NCI-H526 (cell line): ENCODE results near the gene RSPO4.

Experiments used
- DNase-seq, 2 experiments: peaks; one replicate each; lab custom pipeline; 2025; lab: John Stamatoyannopoulos, UW

Gene RSPO4

DNA sequence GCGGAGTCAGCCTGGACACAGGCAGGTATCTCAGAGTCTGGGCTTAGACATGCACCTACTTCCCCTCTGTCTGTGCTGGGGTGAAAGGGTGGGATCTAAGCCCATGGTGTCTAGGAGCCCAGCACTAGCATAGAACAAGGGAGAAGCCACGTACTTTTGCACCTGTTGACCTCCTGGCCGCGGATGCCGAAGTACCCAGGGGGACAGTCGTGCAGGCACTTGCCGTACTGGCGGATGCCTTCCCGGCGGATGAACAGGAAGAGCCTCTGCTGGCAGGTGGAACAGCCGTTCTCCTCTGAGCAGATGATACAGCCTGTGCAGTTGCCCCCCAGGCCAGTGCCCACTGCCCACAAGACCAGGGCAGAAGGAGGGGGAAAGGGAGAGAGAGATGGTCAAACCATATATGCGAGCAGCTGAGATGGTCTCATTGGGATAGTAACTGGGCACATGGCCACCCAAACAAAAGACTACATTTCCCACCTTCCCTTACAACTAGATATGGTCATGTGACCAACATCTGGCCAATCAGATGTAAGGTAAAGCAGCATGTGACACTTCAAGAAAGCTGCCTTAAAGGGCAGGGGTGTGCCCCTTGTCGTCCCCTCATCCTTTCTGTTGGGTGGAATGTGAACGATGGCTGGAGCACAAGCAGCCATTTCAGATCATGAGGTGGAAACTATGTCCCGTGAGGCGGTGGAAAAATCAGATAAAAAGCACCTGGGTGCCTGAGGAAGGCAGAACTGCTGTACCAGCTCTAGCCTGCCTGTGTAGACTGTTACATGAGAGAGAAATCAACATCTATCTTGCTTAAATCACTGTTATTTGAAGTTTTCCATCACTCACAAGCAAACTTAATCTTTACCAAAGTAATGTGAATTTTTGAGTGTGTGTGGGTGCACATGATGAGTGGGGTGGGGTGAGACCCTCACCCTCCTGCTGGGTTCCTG, 34.0 kb downstream of the RSPO4 start:
- DNase-seq: peak in 1 of 2 experiments; percentile 51

DNA sequence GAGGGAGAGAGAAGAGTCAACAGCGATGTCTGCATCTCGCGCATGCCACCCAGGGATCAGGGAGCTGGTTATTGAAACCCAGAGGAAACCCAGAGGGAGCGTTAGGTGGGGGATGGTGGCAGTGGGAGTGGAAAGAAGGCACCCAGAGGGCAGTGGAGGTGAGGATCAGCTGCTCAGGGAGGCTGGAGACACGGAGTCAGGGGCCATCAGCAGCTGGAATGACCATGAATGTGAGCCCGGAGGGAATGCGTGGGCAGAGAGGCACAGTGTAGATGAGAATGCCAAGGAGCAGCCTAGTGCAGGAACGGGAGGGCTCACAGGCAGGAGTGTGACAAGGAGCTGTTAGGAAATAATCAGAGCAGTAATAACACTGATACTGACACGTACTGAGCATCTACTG, 36.2 kb downstream of the RSPO4 start:
- DNase-seq: no peak

DNA sequence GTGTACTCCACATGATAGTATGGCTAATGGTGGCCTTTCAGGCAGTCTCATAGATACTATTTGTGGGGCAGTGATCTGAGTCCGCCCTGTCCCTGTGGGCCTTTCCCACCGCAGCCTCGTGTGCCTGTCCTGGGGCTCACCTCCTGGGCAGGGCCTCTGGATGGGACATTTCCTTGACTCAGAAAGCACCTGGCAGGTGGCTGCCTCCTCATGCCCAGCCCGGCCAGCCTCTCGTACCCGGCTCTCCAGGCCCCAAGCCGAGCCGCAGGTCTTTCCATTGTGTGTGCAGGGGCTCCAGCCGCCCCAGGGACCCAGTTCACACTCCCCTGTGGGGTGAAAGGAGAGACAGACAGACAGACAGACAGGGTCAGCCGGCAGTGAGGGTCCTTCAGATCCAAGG, 38.3 kb downstream of the RSPO4 start:
- no peak for DNase-seq

DNA sequence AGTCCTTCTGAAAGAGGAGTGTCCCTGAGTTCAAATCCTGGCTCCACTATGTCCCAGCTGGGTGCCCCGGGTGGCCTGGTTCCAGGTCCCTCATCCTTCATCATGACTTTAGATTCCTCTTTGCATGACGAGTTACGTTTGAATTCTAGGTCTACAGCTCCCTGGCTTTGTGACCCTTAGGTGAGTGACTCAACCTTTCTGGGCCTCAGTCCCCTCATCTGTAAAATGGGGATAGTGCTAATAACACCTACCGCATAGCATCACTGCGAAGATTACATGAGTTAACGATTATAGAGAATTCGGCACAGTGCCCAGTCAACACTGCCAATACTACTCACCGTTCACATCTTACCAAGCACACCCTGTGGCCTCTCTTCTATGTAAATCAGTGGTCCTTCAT, 39.4 kb downstream of the RSPO4 start:
- DNase-seq: no peak

DNA sequence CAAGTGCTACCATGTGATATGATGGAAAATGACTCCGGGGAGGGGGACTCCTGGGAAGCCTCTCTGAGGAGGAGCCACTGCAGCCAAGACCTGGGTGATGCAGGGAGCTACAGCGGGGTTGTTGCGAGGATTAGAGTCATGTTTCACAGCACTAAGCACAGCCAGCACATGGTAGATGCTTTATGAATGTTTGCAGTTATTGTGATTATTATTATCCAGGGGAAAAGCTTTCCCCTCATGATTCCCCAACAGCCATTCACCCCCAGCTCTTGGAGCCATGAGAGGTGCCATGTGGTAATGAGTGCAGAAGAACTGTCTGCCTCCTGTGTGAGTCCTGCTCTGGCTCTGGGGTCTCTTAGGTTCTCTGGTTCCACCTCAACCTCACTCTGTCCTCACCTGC, 39.9 kb downstream of the RSPO4 start:
- DNase-seq: no peak

DNA sequence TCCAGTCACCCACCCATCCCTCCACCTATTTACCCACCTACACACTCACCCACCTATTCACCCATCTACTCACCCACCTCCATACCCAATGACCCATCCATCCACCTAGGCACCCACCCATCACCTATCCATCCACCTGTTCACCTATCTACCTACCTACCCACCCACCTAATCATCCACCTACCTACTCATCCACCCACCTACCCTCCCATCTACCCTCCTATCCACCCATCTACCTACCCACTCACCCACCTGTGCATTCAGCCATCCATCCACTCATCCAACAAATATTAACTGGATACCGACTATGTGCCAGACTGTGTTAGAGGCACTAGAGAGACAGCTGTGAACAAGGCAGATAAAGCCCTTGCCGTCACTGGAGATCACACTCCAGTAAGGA, 40.3 kb downstream of the RSPO4 start:
- DNase-seq: no peak

DNA sequence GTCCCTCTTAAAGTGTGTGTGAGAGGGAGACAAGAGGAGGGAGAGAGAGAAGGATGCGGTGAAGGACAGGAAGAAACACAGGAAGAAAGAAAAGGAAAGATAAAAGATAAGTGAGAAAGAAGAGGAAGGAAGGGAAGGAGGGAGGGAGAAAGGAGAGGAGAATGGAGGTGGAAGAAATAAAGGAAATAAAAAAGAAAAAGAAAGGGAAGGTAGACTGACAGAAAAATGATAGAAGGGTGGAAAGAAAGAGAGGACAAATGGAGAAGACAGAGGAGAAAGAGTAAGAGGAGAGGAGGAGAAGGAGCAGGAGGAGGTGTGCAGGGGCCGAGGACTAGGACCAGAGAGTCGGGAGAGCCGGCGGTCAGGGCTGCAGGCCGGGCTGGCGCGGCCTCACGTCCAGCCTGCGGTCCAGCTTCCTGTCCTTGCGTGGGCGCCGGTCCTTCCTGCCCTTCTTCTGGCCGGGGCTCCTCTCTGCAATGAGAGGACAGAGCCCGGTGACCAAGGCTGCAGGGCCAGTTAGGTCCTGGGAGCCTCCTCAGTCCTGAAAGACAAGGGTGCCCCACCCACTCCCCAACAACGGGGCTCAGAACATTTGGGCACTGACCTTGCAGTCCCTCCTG, 42.0 kb downstream of the RSPO4 start:
- DNase-seq: no peak

DNA sequence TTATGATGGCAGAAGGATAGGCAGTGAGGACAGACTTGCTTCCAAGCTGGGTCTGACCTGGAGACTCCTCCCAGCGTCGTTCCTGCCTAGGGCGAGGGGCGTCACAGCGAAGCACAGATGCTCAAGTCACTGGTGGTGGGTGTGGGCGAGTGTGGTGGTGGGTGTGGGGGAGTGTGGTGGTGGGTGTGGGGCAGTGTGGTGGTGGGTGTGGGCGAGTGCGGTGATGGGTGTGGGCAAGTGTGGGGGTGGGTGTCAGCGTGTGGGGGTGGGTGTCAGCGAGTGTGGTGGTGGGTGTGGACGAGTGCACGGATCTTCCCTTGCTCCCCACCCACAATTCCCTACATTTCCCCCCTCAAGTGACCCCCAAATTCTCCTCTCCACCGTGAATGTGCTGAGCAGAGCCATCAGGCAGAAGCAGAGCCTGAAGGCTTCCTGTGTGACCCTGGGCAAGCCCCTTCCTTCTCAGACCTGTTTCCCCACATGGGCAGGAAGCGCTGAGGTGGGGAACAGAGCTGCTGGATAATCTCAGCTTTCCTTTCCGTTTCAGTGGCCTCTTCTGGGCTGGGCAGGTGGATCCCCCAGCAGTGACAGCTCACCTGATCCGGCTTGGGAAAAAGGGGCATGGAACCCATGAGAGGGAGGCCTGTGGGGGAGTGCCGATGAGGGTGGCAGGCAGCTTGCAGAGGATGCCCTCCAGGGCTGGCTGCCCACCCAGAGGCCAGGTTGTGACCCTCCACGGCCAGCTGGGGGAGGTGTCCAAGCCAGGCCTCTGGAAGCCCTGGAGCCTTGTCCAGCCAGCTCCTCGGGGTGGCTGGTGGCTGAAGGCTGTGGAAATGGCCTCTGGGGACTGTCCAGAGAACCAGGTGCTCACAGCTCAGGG, 42.9 kb downstream of the RSPO4 start:
- no peak for DNase-seq

DNA sequence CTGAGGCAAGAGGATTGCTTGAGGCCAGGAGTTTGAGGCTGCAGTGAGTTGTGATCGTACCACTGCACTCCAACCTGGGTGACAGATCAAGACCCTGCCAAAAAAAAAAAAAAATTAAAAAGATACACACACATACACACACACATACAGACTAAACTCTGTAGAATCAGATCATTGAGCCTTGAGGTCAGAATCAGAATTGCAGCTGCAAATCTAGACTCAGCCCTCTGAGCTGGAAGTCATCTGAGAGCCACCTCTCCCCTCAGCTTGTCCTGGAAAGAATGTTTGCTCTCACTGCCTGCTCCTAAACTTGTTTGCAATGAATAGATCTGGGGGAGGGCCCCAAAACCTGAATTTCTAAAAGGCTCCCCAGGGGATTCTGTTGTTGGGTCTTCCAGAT, 44.6 kb downstream of the RSPO4 start:
- peak in 1 of 2 experiments; percentile 23 for DNase-seq

DNA sequence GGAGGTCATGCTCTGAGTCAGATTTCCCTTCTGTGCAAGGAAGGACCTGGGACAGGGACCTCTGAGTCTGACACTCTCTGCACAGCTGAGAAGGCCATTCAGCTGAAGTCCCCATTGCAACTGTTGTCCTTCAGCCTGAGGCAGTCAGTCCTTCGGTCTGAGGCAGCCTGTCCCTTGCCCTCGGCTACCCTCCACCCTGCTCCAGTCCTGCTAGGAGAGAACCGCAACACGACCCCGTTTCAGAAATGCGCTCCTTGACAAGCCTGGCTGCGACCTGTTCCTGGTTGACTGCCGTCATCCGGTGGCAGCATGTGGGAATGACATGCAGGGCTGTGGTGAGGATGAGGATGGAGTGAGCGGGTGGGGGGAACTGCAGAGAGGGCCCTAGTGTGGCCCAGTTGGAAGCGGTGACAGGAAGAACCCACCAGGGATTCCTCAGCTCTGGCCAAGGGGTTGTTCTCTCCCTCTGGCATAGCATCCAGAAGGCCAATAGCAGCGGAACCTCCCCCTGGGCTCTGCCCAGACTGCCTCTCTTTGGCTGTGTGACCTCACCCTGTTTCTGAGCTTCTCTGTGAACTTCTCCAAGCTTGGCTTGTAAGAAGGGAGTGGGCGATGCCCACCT, 45.7 kb downstream of the RSPO4 start:
- peak; percentile 33 to 88 for DNase-seq

DNA sequence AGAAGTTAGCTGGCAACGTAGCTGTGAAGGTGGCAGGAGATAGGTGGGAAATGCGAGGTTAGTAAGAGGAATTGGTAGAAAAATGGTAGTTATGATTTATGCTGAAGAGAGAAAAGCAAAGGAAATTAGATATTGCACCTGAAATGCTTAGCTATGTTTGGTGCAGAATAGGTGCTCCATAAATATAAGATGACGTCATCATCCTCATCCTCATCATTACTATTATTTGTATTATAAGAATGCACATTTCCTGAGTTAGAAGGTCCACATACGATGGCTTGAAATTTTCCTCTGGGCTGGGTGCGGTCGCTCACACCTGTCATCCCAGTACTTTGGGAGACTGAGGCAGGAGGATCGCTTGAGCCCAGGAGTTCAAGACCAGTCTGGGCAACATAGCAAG, 46.5 kb downstream of the RSPO4 start:
- DNase-seq: no peak

DNA sequence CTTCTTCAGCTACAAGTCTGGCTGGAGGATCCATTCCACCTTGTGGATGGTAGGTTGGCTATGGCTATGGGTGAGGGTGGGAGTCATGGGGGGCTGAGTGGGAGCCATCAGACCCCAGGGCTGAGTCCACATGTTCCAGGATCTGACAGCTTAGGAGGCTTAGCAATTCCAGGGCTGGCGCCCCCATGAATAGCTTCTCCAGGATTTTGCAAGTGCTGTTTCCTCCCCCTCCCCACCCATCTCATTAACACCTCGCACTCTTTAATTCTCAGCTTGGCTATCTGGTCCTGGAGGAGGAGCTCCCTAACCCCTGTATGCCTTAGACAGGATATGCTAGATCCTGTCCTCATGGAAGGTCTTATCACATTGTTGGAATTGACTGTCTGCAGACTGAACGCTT, 47.0 kb downstream of the RSPO4 start:
- no peak for DNase-seq

DNA sequence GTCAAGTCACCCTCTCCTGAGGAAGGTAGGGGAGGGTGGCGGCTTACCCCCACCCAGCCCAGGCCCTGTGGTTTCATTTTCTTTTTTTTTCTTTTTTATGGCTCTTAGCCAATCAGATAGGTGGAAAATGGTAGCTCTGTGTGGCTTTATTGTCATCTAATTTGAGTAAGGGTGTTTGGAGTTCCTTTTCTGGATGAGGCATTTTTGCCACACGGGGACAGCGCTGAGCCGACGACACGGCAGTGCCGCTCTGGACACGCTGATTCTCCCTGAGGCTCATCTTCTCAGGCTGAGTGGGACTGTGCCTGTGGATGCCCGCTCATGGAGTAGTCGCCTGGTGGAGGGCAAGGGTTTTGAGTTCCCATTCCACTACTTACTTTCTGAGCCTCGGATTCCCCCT, 48.4 kb downstream of the RSPO4 start:
- DNase-seq: peak in 1 of 2 experiments; percentile 33

DNA sequence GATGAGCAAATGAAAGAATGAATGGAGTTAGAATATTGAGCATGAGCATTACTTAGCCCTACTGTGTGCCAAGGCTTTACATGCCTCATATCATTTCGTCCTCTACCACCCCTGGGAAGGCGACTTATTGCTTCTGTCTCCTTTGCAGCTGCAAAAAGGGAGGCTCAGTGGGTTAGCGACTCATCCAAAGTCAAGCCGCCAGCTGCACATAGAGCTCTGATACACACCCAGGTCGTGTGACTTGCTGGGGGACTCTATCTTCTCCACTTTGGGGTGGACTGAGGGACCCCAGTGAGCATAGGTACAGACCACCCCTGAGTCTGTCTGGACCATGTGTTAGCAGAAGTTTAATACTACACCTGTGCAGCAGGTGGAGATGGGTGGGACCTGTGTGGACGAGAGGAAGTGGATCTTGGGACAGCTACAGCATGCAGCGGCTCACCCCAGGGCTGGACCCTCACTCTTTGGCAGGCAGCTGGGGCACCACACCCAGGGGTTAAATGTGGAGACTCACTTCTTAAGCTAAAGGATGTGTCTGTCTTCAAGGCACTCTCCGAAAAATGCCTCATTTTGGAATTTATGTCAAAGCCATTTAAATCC, 49.8 kb downstream of the RSPO4 start:
- no peak for DNase-seq

DNA sequence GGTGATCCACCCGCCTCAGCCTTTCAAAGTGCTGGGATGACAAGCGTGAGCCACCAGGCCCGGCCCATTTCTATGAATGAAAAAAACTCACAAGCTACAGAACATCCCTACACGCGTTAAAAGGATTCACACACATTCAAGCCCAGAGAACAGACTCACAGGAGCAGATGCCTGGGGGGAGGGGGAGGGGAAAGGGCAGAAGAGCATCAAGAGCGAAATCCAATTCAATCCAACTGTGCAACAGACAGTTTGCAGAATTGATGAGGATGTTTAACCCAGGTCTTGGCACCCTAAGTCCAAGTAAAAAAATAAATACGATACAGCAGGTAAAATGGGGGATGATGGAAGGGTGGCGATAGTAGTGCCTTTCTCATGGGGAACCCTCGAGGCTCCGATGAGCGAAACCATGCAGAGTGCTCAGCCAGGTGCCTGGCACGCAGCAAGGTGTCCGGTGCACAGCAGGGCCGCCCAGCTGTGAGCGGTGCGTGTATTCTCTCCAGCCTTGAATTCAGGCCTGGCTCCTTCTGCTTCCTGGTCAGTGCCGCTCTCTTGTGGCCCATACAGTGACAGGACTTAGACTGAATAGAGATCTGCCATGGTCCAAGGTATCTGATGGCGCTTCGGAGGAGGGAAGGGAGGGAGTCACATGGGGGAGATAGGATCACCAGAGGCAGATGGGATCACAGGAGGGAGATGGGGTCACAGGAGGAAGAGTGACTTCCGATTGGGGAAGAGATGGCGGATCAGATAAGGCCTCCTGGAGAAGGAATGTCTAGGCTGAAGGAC, 50.5 kb downstream of the RSPO4 start:
- DNase-seq: peak in 1 of 2 experiments; percentile 21

DNA sequence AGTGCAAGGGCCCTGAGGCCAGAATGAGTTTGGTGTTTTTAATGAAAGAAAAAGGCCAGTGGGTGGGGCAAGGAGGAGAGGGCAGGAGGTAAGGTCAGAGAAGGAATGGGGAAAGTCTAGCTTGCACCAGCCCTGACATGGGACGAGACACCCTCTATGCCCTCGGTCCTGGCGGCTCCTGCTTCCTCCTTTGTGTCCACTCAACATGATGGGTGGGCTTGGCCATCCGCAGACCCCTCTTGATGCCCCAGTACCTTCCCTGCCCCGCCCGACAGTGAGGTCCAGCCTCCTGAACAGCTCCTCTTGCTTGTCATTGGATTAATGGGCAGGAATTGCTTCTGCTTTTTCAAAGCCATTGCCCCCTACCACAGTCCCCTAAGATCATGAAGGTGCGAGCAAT, 52.4 kb downstream of the RSPO4 start:
- no peak for DNase-seq

DNA sequence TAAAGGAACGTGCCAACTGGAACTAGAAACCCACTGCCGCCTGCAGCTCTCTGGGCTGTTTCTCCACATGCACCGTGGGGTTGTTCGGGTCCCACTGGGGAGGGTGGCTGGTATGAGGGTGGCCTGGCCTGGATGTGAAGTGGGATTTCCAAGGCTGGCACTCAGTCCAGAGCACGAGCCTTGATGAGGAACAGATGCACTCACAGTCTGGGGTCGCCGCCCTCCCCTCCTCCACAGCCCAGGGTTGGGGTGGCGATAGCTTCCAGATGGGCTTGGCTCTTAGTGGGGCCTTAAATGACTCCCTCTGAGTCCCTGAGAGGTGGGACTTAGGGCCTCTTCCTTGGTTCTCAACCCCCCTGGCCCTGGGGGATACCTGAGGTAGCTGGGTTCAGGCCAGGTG, 55.3 kb downstream of the RSPO4 start:
- no peak for DNase-seq

DNA sequence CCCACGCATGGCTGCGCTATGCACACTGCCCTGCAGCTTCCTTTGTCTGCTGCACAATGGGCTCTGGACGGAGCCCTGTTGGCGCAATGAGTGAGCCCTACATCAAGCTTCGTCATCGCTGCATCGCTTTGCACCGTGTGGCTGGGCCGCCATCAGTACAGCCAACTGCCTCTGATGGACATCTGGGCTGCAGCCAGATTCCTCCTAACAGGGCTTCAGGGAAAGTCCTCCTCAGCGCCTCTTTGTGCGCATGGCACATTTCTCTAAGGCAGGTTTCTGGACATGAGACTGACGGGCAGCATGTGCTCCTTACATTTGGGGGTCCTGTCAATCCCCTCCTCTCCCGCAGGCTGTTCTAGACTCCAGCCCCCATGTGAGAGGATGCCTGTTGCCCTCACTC, 56.3 kb downstream of the RSPO4 start:
- DNase-seq: no peak

DNA sequence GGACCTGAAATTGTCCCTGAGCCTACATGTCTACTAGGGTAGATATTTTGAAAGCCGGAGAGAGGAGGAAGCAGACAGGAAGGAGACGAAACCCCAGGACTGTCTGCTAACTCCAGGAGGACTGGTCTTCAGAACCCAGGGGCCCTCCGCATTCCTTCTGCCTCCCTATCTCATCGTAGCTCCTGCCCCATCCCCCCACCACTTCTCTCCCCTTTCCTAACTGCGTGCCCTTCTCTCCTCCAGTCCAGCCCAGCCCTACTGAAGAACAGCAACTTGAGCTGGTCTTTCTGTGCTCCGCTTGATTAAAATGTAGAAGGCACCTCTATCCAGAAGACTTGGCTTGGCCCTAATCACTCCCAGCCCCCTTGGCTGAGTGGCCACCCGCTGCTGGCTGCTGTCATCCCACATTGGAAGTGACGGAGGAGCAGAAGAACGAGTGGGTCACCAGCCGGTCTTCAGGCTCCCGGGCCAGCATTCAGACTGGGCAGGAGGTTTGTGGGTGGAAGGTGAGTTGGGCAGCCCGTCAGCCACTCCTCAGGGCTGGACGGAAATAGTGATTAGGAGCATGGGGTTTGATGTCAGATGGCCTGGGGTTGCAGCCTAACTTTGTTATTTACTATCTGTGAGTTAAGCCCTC, 57.2 kb downstream of the RSPO4 start:
- DNase-seq: no peak

DNA sequence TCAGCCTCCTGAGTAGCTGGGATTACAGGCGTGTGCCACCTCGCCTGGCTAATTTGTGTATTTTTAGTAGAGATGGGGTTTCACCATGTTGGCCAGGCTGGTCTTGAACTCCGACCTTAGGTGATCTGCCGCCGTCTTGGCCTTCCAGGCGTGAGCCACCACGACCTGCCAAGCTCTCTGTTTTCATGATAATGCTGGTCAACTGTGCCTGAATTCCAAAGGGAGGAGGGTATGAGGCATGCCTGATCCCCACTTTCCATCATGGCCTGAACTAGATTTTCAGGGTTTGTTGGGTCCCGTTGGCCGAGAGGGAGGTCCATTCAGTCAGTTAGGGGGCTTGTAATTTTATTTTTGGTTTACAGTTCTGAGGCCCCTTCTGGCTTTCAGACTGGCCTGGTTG, 58.0 kb downstream of the RSPO4 start:
- no peak for DNase-seq
